GM18861 (cell line): ENCODE results near the gene KRT12.
"Not testable (repeated sequence)": the region's sequence is repeated elsewhere in the genome, so short reads cannot be mapped to it uniquely, and the experiment has no call there.

Experiments used
- ATAC-seq: cut with Tn5 transposase; IDR thresholded peaks from one replicate; pipeline ENCODE4 v1.9.1; 2021; ENCODE audit not compliant: unreplicated experiment

KRT12 gene

GRCh38 chr17:40884708-40885512 is 17.9 kb upstream of the KRT12 start, which contains the start of gene KRT20:
Gene KRT20, minus strand, starts transcription at chr17:40885242. Its CDS starts 57 bp downstream, at chr17:40885185.
- no peak for ATAC-seq

GRCh38 chr17:40883626-40884334 is 16.8 kb upstream of the KRT12 start:
- ATAC-seq = no peak

- ATAC-seq = no peak
These were observed 16.0 kb upstream of the KRT12 start for GRCh38 chr17:40883031-40883430.

GRCh38 chr17:40879026-40879425 is 12.0 kb upstream of the KRT12 start:
- ATAC-seq = no peak

- no peak for ATAC-seq
These were observed 11.0 kb upstream of the KRT12 start for GRCh38 chr17:40878044-40878443.

- no peak for ATAC-seq
These were observed 6.8 kb upstream of the KRT12 start for GRCh38 chr17:40873801-40874200.

- ATAC-seq = no peak
These were observed 6.2 kb upstream of the KRT12 start for GRCh38 chr17:40873255-40873654.

- no peak for ATAC-seq
These were observed 5.4 kb upstream of the KRT12 start for GRCh38 chr17:40872416-40872815.

GRCh38 chr17:40871316-40871715 is 4.3 kb upstream of the KRT12 start:
- no peak for ATAC-seq

GRCh38 chr17:40870136-40870535 is 3.1 kb upstream of the KRT12 start:
- ATAC-seq = no peak

- no peak for ATAC-seq
These were observed 2.2 kb downstream of the KRT12 start for GRCh38 chr17:40864661-40865390.

GRCh38 chr17:40862985-40863733 is 3.9 kb downstream of the KRT12 start:
- no peak for ATAC-seq

- no peak for ATAC-seq
These were observed 7.5 kb downstream of the KRT12 start for GRCh38 chr17:40859536-40859935.

GRCh38 chr17:40858667-40859066 is 8.4 kb downstream of the KRT12 start:
- not testable (repeated sequence) for ATAC-seq

- ATAC-seq = no peak
These were observed 9.5 kb downstream of the KRT12 start for GRCh38 chr17:40857535-40857934.

- ATAC-seq = no peak
These were observed 12.7 kb downstream of the KRT12 start for GRCh38 chr17:40854175-40854814.

- ATAC-seq = no peak
These were observed 14.7 kb downstream of the KRT12 start for GRCh38 chr17:40852364-40852763.

- no peak for ATAC-seq
These were observed 16.6 kb downstream of the KRT12 start for GRCh38 chr17:40850293-40850972.

- no peak for ATAC-seq
These were observed 17.3 kb downstream of the KRT12 start for GRCh38 chr17:40849723-40850122.
